ENCODE measurements around the gene NLK.
"Not testable (repeated sequence)": the region's sequence is repeated elsewhere in the genome, so short reads cannot be mapped to it uniquely, and the experiment has no call there.

Gene NLK

GRCh38 chr17:28042657-28042720, at the start of gene NLK:
Gene NLK, plus strand, starts transcription at chr17:28042677. Its CDS starts 197 bp downstream, at chr17:28042874.
- no peak for DNase-seq

DNA sequence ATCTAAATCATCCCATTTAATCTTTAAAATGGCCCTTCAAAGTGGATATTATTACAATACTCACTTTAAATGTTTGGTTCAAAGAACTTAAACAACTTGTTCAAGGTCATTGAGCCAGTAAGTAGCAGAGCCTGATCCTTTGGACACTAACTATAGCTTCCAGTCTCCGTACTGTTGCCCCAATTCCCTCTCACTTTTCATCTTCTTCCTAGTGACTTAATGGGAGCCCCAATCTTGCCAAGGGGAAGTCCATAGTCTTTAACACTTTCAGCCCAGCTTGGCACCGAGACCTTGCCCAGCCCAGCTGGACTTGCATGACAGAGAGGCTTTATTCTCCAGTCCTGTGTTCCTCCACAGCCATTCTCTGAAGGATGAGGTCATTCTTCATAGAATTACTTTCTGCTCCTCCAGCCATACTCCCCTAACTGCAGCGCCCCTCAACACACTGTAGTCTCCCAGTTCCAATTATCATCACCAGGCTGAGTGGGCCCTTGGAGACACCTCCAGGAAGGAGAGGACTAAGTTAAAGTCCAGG, 49.2 kb upstream of the NLK start:
- DNase-seq, result no peak

DNA sequence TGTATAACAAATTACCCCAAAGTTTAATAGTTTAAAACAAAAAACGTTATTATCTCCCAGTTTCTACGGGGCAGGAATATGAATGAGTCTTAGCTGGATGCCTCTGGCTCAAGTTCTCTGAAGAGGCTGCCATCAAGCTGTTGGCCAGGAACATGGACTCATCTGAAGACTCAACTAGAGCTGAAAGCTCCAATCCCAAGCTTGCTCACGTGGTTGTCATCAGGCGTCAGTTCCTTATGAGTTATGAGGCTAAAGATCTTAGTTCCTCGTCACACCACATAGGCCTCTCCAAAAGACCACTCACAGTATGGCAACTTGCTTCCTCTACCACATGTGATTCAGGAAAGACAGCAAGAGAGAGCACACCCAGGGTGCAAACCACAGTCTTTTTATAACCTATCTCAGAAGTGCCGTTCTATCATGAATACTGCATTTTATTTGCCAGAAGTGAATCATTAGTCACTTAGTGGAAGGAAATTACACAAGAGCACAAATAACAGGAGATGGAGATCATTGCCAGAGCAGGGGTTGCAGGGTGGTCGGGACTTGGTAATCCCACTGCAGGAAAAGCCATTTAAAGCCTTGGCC, 48.7 kb upstream of the NLK start:
- no peak for DNase-seq

DNA sequence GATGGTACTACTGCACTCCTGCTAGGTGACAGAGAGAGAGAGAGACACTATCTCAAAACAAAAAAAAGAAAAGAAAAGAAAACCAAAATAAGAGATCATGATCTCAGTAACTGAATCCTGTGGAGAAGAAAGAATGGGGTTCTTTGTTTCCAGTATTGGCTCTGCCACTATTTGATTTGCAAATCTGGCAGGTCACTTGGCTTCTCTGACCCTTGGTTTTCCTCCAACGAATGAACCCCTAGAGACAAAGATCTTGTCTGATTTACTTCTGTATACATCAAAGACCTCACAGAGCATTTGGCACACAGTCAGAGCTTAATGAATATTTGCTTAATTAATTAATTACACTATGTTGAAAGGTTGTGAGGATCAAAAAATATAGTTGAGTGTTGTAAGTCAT, 47.9 kb upstream of the NLK start:
- DNase-seq, result no peak

DNA sequence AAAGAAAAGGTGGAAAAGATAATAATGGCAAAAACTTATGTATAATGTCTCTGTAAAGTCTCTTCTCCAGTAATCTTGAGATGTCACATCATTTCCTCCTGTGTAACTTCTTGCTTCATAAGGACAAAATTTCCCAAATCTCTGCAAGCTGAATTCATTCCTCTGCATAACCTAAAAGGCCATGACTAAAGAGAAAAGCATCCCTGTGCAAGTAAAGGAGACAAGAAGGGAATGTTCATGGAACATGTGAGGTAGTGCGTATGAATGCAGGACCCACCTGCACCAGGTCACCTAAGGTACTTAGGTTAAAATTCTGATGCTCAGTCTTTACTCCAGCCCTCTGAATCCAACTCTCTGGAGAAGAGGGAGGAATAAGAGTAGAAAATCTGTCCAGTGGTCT, 46.9 kb upstream of the NLK start:
- no peak for DNase-seq

DNA sequence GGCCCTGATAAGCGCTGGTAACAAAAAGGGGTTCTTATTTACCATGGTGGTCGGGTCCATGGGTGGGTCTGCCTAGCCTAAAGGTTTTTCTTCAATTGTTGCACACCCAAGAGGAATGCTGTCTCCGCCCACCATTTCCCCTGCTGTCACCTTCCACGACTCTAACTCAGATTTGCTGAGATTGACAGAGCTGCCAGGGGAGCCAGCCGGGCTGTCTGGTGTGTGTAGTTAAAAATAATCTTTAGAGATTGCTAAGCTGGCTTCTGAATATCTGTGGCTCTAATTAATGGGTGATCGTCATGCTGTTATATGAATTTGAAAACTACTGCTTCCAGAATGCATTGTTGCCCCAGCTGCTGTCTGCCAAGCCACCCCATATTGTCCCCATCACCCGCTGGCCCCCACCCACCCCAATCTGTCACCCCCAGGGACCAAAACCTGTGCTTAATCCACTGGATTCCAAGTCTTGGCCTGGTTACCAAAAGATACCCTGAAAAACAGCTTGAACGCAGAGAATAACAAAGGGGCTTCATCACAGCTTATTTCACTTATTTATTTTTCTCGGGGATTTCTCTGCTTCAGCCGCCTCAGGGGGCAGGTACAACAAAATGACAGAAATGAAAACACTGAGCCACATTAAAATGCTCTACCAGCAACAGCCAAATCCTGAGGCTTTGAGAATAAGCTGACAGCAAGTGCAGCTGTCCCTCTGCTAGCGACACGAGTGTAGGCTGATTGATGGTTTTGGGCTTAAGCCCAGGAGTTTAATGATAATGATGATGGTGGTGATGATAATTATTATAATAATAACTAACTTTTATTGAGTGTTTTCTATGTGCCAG, 46.1 kb upstream of the NLK start:
- DNase-seq, result no peak

DNA sequence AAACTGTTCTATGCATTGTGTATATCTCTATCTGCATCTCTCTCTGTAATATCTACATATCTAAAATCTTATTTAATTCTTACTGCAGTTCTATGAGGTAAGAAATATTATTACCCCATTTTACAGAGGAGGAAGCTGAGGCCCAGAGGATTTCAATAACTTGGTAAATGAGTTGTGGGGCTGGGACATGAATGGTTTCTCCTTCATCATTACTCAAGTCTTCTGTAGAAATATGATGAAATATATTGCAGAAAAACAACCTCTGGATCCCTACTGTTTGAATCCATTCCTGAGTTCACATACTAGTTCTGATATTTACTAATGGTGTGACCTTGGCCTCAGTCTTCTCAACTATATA, 45.5 kb upstream of the NLK start:
- no peak for DNase-seq

GRCh38 chr17:27997522-27997921, 45.0 kb upstream of the NLK start:
- DNase-seq, result no peak

- DNase-seq, result no peak
Measured at GRCh38 chr17:28001149-28001548, 41.3 kb upstream of the NLK start.

- DNase-seq, result no peak
Measured at GRCh38 chr17:28004344-28004743, 38.1 kb upstream of the NLK start.

DNA sequence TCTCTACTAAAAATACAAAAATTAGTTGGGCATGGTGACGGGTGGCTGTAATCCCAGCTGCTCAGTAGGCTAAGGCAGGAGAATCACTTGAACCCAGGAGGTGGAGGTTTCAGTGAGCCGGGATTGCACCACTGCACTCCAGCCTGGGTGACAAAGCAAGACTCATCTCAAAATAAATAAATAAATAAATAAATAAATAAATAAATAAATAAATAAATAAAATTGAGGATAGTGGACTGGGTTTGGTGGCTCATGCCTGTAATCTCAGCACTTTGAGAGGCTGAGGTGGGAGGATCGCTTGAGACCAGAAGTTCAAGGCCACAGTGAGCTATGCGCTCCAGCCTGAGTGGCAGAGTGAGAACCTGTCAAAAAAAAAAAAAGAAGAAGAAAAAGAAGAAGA, 34.6 kb upstream of the NLK start:
- not testable (repeated sequence) for DNase-seq

DNA sequence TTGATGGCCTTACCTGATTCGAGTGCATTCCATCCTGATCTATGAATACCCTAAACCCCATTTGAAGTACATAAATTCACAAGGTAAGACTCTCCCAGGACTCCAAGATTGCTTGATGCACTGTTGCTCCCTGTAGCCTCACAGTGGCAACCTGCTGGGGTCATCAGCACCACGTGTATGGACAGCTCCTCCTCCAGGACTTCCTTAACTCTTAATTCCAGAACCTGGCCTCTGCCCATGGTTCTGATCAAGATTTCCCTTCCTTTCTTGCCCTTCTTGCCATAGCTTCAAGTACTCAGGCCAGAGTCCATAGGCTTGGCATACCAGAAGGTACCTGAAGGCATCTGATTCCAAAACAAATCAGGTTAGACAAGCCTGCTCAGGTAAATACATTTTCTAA, 34.0 kb upstream of the NLK start:
- DNase-seq, result no peak

- no peak for DNase-seq
Measured at GRCh38 chr17:28010406-28010805, 32.1 kb upstream of the NLK start.

DNA sequence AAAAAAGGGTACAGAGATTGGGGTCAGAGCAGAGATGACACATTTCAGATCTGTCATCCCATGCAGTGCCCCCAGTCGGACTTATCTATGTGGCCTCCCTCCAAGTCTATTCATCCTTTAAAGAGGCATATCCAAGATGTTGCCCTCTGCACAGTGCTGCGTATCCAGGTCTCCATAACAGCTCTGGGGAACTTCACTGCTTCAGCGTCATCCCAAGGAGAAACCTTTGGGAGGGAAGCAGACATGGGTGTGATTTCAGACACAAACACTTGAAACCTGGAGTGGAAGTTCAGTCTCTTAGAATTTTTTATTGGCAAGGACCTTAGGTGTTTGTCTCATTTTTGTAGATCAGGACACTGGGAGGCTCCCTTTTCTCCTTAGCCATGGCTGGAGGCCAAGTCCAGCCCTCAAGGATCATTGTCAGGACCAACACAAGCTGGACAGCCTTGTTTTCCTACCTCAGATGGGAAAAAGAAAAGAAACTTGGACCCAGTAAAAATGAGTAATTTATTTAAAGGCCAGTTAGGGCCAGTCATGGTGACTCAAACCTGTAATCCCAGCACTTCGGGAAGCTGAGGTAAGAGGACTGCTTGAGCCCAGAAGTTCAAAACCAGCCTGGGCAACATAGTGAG, 23.9 kb upstream of the NLK start:
- no peak for DNase-seq

GRCh38 chr17:28020515-28020914, 22.0 kb upstream of the NLK start:
- DNase-seq, result no peak

DNA sequence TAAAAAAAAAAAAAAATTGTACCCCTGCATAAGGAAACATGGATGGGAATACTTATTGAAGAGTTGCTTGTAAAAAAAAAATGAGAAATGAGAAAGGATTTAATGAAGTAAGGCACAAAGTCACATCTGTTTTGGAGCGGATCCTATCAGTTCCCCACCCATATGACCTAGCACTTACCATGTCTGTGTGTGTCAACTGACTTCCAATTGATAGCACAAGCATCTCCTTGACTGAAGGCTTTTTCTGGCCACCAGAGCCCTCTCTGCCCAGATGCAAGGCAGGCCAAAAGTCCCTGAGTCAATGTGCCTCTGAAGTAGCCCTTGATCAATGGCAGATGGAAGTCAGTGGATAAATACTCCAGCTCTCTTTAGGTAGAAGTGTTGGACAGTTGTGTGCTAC, 13.4 kb upstream of the NLK start:
- no peak for DNase-seq

DNA sequence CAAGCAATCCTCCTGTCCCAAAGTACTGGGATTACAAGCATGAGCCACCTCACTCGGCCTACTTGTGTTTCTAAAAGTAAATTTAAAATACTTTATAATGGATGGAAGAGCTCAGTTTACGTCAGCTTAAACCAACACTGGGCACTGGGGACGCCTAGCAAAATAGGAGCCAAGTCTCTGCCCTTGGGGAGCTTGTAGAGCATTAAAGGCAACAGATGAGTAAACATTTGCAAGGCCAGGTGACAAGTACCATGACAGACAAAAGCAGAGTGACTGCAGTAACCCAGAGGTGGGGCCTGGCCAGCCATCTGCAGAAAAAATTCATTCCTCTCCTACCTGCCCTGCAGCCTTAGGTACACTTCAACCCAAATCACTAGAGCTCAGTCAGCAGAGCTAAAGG, 12.1 kb upstream of the NLK start:
- DNase-seq, result no peak

- no peak for DNase-seq
Measured at GRCh38 chr17:28031174-28031573, 11.3 kb upstream of the NLK start.

DNA sequence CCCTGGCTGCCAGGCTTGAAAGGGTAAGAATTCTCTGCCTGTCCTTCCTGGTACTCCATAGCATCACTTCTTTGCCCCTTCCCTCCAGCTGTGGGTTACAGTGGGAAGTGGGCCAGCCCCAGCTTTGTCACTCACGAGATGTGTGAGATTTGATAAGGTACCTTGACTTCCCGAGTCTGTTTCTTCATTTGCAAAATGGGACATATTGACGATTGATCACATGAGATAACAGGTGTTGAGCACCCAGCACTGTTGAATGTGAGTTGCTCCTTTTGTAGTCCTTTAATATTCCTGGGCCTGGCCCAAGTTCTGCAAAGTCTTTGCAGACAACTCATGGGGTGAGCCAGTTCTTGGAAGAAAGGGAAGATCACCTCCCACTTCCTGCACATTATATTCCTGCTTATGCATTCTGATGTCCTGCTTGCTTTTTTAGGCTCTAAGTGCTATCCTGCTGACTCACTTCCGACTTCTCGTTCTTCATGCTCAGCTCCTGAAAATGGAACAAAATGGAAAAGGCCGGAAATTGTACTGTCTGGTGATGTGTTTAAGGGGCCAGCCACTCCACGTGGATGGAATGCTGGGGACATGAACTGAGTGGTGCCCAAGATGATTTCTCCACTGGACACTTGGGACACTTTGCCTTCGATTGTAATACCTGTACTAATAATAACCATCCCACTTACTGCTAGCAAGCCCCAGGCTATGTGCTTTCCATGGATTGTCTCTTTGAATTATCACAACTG, 8.3 kb upstream of the NLK start:
- no peak for DNase-seq

DNA sequence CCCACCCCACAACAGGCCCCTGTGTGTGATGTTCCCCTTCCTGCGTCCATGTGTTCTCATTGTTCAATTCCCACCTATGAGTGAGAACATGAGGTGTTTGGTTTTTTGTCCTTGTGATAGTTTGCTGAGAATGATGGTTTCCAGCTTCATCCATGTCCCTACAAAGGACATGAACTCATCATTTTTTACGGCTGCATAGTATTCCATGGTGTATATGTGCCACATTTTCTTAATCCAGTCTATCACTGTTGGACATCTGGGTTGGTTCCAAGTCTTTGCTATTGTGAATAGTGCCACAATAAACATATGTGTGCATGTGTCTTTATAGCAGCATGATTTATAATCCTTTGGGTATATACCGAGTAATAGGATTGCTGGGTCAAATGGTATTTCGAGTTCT, 7.0 kb upstream of the NLK start:
- DNase-seq, result not testable (repeated sequence)

GRCh38 chr17:28035884-28036283, 6.6 kb upstream of the NLK start:
- not testable (repeated sequence) for DNase-seq

- DNase-seq, result no peak
Measured at GRCh38 chr17:28038802-28039201, 3.7 kb upstream of the NLK start.

DNA sequence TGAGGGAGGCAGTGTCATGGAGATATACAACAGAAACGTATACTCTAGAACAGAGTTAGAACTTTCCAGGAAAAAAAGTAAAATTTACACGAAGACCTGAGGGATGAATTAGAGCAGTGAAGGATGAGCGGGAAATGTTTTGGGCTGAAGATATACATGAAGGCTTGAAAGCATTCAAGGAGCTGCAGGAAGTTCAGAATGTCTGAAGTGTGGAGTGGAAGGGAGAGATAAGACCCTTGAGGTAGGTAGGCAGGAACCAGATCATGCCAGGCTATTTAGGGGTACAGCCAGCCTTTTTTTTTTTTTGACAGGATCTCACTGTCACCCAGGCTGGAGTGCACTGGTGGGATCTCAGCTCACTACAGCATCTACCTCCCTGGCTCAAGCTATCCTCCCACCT, 3.2 kb upstream of the NLK start:
- DNase-seq, result no peak

DNA sequence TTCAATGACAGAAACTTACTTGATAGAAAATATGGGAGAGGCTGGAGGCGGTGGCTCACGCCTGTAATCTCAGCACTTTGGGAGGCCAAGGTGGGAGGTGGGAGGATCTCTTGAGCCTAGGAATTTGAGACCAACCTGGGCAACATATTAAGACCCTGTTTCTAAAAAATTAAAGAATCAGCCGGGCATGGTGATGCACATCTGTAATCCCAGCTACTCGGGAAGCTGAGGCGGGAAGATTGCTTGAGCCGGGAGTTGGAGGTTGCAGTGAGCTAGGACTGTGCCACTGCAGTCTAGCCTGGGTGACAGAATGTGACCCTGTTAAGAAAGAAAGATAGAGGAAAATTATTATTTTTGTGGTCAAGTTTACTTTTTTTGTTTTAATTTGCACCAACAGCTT, 2.1 kb upstream of the NLK start:
- no peak for DNase-seq

All from CD4-positive, alpha-beta T cell treated with Interleukin-10 for 1 hour (primary cell).